NCI-H748 (cell line): ENCODE results near the gene PALM3.
A peak's percentile ranks its signal among the peaks of the same experiment; 100 is the strongest.

Experiments
- DNase-seq: peaks from one replicate; lab custom pipeline; 2025; ENCODE audit not compliant: unreplicated experiment; lab: John Stamatoyannopoulos, UW

PALM3 gene

GRCh38 chr19:14061751-14062557, at the start of gene PALM3:
Gene PALM3, minus strand, starts transcription at chr19:14062076. Its CDS starts 96 bp downstream, at chr19:14061980.
- no peak for DNase-seq

GRCh38 chr19:14111486-14111885, 49.6 kb upstream of the PALM3 start:
- no peak for DNase-seq

GRCh38 chr19:14110650-14111049, 48.8 kb upstream of the PALM3 start:
- no peak for DNase-seq

GRCh38 chr19:14107581-14108461, 45.9 kb upstream of the PALM3 start:
- DNase-seq = no peak

- DNase-seq = no peak
Observed at GRCh38 chr19:14106840-14107239, 45.0 kb upstream of the PALM3 start.

GRCh38 chr19:14105680-14106079, 43.8 kb upstream of the PALM3 start:
- DNase-seq = no peak

- no peak for DNase-seq
Observed at GRCh38 chr19:14103310-14103709, 41.4 kb upstream of the PALM3 start.

- DNase-seq = no peak
Observed at GRCh38 chr19:14102756-14103155, 40.9 kb upstream of the PALM3 start.

- no peak for DNase-seq
Observed at GRCh38 chr19:14102102-14102696, 40.3 kb upstream of the PALM3 start.

- DNase-seq = no peak
Observed at GRCh38 chr19:14101003-14101545, 39.2 kb upstream of the PALM3 start.

GRCh38 chr19:14097532-14098151, 35.8 kb upstream of the PALM3 start:
- DNase-seq = no peak

GRCh38 chr19:14096272-14096992, 34.6 kb upstream of the PALM3 start:
- no peak for DNase-seq

GRCh38 chr19:14094854-14095253, 33.0 kb upstream of the PALM3 start:
- no peak for DNase-seq

GRCh38 chr19:14093117-14093823, 31.4 kb upstream of the PALM3 start:
- DNase-seq = no peak

- DNase-seq = no peak
Observed at GRCh38 chr19:14091813-14092462, 30.1 kb upstream of the PALM3 start.

GRCh38 chr19:14091081-14091812, 29.4 kb upstream of the PALM3 start:
- peak; percentile 46 for DNase-seq

GRCh38 chr19:14090509-14091080, 28.7 kb upstream of the PALM3 start, which contains the start of gene SAMD1:
Gene SAMD1, minus strand, starts transcription at chr19:14090751.
- DNase-seq = peak; percentile 87
